ENCODE results near the gene EDAR. TPM values are rescaled to one million over a fixed set of nuclear protein-coding genes. Genes with fewer than 3 reads are reported as not detected.

Gene EDAR
- total and polyA plus RNA-seq, 4 experiments from 2014 or later, result 3.0 to 6.3 (median 4.6) TPM

- Histone ChIP-seq H3K27me3 (ENCODE audit: insufficient read depth, low read length) (no peaks in the 10 kb centered on the region), H3K4me1 (ENCODE audit: insufficient read depth, low read length) (peaks cover 7% of the 10 kb centered on the region), H3K27ac (ENCODE audit: low read depth, low read length) (no peak overlapping the region), H3K4me3 (ENCODE audit: low read length in 2 of 2) (no peak overlapping the region), H3K36me3 (ENCODE audit: insufficient read depth, low read length) (no peaks in the 10 kb centered on the region), H3K9me3 (ENCODE audit: control insufficient read depth in 1 of 2, low read length in 2 of 2) (no peaks in the 10 kb centered on the region)
- Mint-ChIP-seq H3K36me3 (no peaks in the 10 kb centered on the region), H3K27me3 (no peaks in the 10 kb centered on the region), H3K4me3 (no peak overlapping the region), H3K4me1 (peaks cover 5 to 14% (median 8%) of the 10 kb centered on the region in 4 donors), H3K27ac (peak overlapping the region in 2 of 7 donors; percentile 6 to 62), H3K9me3 (no peaks in the 10 kb centered on the region)
- DNase-seq, result no peak
- ChIA-PET POLR2A (ENCODE audit: partially characterized antibody) (no interaction called here), CTCF (ENCODE audit: partially characterized antibody) (interaction anchor here (0.9 to 7.7 kb wide), 6 partner anchors 8 to 579 kb away, joined by 3 to 104 read pairs (median 4); partner anchors contain the start of gene EDAR)
- intact Hi-C loops (cut with micrococcal nuclease), result no loop called here
Measured at GRCh38 chr2:108931372-108931771, 57.6 kb downstream of the EDAR start.

DNA sequence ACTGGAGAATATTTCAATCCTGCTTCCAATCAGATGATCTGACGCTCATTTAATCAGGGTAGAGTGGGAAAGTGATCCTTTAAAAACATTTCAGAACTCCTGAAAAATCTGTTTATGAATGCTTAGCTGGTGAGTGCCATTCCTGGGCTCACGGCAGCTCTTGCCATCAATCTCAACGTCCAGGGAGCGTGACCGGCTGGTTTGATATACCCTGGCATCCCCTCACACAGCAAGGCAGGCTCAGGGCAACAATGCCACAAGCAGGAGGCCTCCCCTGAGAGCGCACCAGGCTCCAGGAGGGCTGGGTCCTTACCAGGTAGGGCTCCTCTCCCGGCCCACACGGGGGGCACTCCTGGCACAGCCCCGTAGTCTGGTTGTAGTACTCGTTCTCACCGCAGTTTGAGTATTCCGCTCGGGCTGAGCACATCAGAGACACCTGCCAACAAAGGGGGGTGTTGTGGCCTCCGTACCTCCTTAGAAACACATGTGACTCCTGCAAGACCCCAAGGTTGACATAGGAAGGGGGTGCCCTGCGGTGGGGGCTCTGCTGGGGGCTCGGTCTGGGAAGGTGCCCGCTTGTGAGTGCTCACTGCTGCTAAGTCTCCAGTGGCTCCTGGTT is 59.1 kb downstream of the EDAR start:
- Histone ChIP-seq H3K4me3 (ENCODE audit: low read length in 2 of 2) (no peak overlapping the region), H3K27me3 (ENCODE audit: insufficient read depth, low read length) (no peaks in the 10 kb centered on the region), H3K36me3 (ENCODE audit: insufficient read depth, low read length) (no peaks in the 10 kb centered on the region), H3K9me3 (ENCODE audit: control insufficient read depth in 1 of 2, low read length in 2 of 2) (no peaks in the 10 kb centered on the region), H3K27ac (ENCODE audit: low read depth, low read length) (no peak overlapping the region), H3K4me1 (ENCODE audit: insufficient read depth, low read length) (peaks cover 7% of the 10 kb centered on the region)
- Mint-ChIP-seq H3K9me3 (no peaks in the 10 kb centered on the region), H3K4me1 (peaks cover 4 to 14% (median 7%) of the 10 kb centered on the region in 4 donors), H3K36me3 (no peaks in the 10 kb centered on the region), H3K27ac (peak overlapping the region in 1 of 7 donors; percentile 55), H3K4me3 (no peak overlapping the region), H3K27me3 (no peaks in the 10 kb centered on the region)
- ChIA-PET CTCF (ENCODE audit: partially characterized antibody) (interaction anchor here (0.8 to 7.7 kb wide), 13 partner anchors 11 to 581 kb away, joined by 3 to 104 read pairs (median 5); partner anchors contain the start of gene EDAR), POLR2A (ENCODE audit: partially characterized antibody) (interaction anchor here (0.7 kb wide), 1 partner anchor 57 kb away, joined by 3 read pairs; no protein-coding TSS in a partner anchor)
- DNase-seq, result no peak
- intact Hi-C loops (cut with micrococcal nuclease), result loop anchor here (2.0 to 10.0 kb wide), 4 partner anchors 35 to 417 kb away; partner anchors contain the start of gene SH3RF3

DNA sequence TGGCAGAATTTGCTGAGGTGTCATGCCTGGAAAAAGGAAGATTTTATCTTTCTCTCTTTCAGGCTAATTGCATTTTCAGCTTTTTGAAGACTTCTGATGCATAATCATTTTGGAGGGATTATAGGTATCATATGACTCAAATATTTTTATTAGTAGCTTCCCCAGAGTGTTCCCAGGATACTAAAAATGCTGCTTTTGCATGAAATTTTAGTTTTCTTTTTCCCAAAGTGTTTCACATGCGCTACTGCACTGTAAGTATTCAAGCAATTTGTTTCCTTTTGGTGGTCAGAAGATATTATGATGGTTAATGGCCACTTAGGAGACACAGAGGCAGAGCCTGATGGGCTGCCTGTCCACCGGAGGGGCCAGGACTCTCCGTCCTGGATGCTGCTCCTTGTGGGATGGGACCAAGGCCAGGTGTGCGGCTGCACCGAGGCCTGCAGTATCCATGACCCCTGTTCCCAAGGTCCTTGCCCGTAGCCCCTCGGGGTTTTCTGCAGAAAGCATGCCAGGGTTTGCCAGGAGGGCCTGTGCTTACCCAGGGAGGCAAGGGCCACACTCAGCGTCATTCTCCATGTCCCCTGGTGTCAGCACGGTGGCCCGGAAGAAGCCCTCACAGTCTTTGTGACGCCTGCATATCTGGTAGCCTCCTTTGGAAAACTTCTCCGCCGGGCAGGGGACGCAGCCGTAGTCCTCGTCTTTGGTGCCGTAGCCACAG is 60.2 kb downstream of the EDAR start:
- Mint-ChIP-seq H3K9me3 (peaks cover 0 to 3% (median 0%) of the 10 kb centered on the region in 8 donors), H3K4me1 (peaks cover 4 to 14% (median 7%) of the 10 kb centered on the region in 4 donors), H3K27me3 (no peaks in the 10 kb centered on the region), H3K36me3 (no peaks in the 10 kb centered on the region), H3K27ac (no peak overlapping the region), H3K4me3 (no peak overlapping the region)
- Histone ChIP-seq H3K36me3 (ENCODE audit: insufficient read depth, low read length) (no peaks in the 10 kb centered on the region), H3K27ac (ENCODE audit: low read depth, low read length) (no peak overlapping the region), H3K4me3 (ENCODE audit: low read length in 2 of 2) (no peak overlapping the region), H3K4me1 (ENCODE audit: insufficient read depth, low read length) (peaks cover 7% of the 10 kb centered on the region), H3K27me3 (ENCODE audit: insufficient read depth, low read length) (no peaks in the 10 kb centered on the region), H3K9me3 (ENCODE audit: control insufficient read depth in 1 of 2, low read length in 2 of 2) (no peaks in the 10 kb centered on the region)
- POLR2A ChIA-PET (ENCODE audit: partially characterized antibody), result interaction anchor here (0.9 to 1.3 kb wide), 3 partner anchors 58 to 103 kb away, joined by 3 to 4 read pairs (median 3); partner anchors contain the start of gene EDAR
- intact Hi-C loops (cut with micrococcal nuclease), result loop anchor here (1.0 to 10.0 kb wide), 7 partner anchors 36 to 581 kb away; partner anchors contain the start of genes EDAR and SH3RF3
- CTCF ChIA-PET (ENCODE audit: partially characterized antibody), result interaction anchor here (0.6 to 7.7 kb wide), 29 partner anchors 12 to 582 kb away, joined by 3 to 104 read pairs (median 4); partner anchors contain the start of genes EDAR and SH3RF3
- no peak for DNase-seq

DNA sequence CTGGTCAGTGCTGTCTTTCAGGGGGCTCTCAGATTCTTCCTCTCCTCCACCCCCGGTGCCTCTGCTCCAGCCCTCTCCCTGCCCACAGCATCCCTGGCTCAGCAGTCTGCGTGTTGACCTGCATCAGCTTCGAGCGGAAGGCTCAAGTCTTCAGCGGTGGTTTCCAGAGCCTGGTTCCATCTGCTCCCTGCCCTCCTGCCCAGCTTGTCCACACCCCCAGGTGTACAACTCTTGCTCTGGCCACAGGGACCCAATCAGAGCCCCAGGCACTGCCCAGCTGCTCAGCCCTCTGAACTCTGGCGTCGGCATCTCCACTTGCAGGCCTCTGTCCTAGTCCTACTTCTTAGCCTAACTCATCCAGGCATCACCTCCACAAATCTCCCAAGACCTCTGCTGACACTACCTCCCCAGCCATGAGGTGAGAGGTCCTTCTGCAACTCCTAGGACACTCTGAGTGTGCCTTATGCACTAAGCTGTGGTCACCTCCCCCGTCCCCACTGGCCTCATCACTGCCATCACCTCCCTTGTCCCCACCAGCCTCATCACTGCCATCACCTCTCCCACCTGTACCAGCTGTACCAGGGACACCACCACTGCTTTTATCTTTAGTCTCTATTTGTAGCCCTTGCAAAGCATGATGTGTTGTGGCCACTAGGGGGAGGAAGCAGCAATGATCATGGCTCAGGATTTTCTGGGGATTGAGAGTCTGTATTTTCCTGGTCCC is 60.9 kb downstream of the EDAR start:
- Histone ChIP-seq H3K4me1 (ENCODE audit: insufficient read depth, low read length) (peaks cover 7% of the 10 kb centered on the region), H3K9me3 (ENCODE audit: control insufficient read depth in 1 of 2, low read length in 2 of 2) (no peaks in the 10 kb centered on the region), H3K4me3 (ENCODE audit: low read length in 2 of 2) (no peak overlapping the region), H3K27me3 (ENCODE audit: insufficient read depth, low read length) (no peaks in the 10 kb centered on the region), H3K27ac (ENCODE audit: low read depth, low read length) (no peak overlapping the region), H3K36me3 (ENCODE audit: insufficient read depth, low read length) (no peaks in the 10 kb centered on the region)
- Mint-ChIP-seq H3K9me3 (peaks cover 0 to 3% (median 0%) of the 10 kb centered on the region in 8 donors), H3K36me3 (no peaks in the 10 kb centered on the region), H3K4me3 (no peak overlapping the region), H3K4me1 (peaks cover 4 to 14% (median 7%) of the 10 kb centered on the region in 4 donors), H3K27me3 (no peaks in the 10 kb centered on the region), H3K27ac (peak overlapping the region in 1 of 7 donors; percentile 2)
- CTCF ChIA-PET (ENCODE audit: partially characterized antibody), result interaction anchor here (0.7 to 7.7 kb wide), 27 partner anchors 8 to 582 kb away, joined by 3 to 104 read pairs (median 4); partner anchors contain the start of genes EDAR and SH3RF3
- peak in 4 of 5 donors; percentile 41 to 52 (median 46) for DNase-seq
- POLR2A ChIA-PET (ENCODE audit: partially characterized antibody), result interaction anchor here (0.9 to 1.3 kb wide), 2 partner anchors 59 to 60 kb away, joined by 3 to 4 read pairs; partner anchors contain the start of gene EDAR
- intact Hi-C loops (cut with micrococcal nuclease), result loop anchor here (1.0 to 10.0 kb wide), 7 partner anchors 37 to 582 kb away; partner anchors contain the start of genes EDAR and SH3RF3

- Mint-ChIP-seq H3K27ac (no peak overlapping the region), H3K36me3 (no peaks in the 10 kb centered on the region), H3K27me3 (no peaks in the 10 kb centered on the region), H3K4me1 (peaks cover 4 to 14% (median 7%) of the 10 kb centered on the region in 4 donors), H3K4me3 (no peak overlapping the region), H3K9me3 (peaks cover 0 to 3% (median 0%) of the 10 kb centered on the region in 8 donors)
- POLR2A ChIA-PET (ENCODE audit: partially characterized antibody), result no interaction called here
- H3K4me3 ChIP-seq (ENCODE audit: low read length in 2 of 2), result no peak overlapping the region
- H3K4me1 ChIP-seq (ENCODE audit: insufficient read depth, low read length), result peaks cover 7% of the 10 kb centered on the region
- H3K27me3 ChIP-seq (ENCODE audit: insufficient read depth, low read length), result no peaks in the 10 kb centered on the region
- H3K27ac ChIP-seq (ENCODE audit: low read depth, low read length), result no peak overlapping the region
- intact Hi-C loops (cut with micrococcal nuclease), result loop anchor here (5.0 to 10.0 kb wide), 2 partner anchors 277 to 420 kb away; no protein-coding TSS in a partner anchor
- no peaks in the 10 kb centered on the region for H3K9me3 ChIP-seq (ENCODE audit: control insufficient read depth in 1 of 2, low read length in 2 of 2)
- no peaks in the 10 kb centered on the region for H3K36me3 ChIP-seq (ENCODE audit: insufficient read depth, low read length)
- DNase-seq, result no peak
- CTCF ChIA-PET (ENCODE audit: partially characterized antibody), result interaction anchor here (1.1 to 7.7 kb wide), 8 partner anchors 9 to 583 kb away, joined by 3 to 104 read pairs (median 6); partner anchors contain the start of gene EDAR
Measured at GRCh38 chr2:108927405-108927804, 61.6 kb downstream of the EDAR start.

DNA sequence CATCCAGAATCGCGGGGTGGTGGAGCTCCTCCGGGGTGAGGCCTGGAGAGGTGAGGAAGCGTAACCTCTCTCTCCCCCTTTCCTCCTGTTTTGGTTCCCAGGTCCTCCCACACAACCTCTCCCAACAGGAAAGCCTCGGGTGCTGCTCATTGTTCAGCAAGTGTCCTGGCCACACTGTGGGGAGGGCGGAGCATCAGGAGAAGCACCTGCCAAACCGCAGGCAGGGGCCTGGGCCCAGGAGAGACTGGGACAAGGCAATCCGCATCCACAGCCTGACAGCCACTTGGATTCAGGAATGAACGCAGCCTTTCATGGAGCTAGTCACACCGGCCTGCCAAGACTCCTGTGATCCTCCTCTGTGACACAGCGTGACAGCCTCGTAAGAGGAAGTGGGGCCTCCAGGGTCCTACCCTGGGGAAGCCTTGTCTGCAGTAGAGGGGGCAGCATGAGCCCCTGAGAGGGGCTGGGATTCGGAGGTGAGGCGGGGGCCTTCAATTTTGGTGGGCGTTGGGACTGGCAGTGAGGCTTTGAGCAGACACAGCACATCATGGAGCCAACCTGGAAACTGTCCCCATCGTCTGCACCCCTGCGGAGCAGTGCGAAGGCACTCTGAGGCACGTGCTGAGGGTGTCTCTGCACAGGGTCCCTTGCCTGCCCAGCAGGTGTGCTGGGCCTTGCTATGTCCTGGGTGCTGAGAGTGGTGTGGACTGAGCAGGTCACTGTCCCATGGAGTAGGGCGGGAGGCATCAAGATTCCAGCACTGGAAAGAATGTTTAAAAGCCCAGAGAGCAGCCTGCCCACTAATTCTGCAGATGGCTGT is 62.2 kb downstream of the EDAR start:
- CTCF ChIA-PET (ENCODE audit: partially characterized antibody), result interaction anchor here (1.2 to 7.7 kb wide), 5 partner anchors 9 to 584 kb away, joined by 3 to 104 read pairs (median 7); partner anchors contain the start of gene EDAR
- POLR2A ChIA-PET (ENCODE audit: partially characterized antibody), result no interaction called here
- H3K27me3 Mint-ChIP-seq, result no peaks in the 10 kb centered on the region

More for the DNA sequence above, 62.2 kb downstream of the EDAR start:
- no peaks in the 10 kb centered on the region for H3K36me3 Mint-ChIP-seq
- peaks cover 4 to 14% (median 7%) of the 10 kb centered on the region in 4 donors for H3K4me1 Mint-ChIP-seq
- Histone ChIP-seq H3K4me3 (ENCODE audit: low read length in 2 of 2) (no peak overlapping the region), H3K4me1 (ENCODE audit: insufficient read depth, low read length) (peaks cover 7% of the 10 kb centered on the region), H3K9me3 (ENCODE audit: control insufficient read depth in 1 of 2, low read length in 2 of 2) (no peaks in the 10 kb centered on the region), H3K27ac (ENCODE audit: low read depth, low read length) (no peak overlapping the region), H3K27me3 (ENCODE audit: insufficient read depth, low read length) (no peaks in the 10 kb centered on the region), H3K36me3 (ENCODE audit: insufficient read depth, low read length) (no peaks in the 10 kb centered on the region)
- H3K4me3 Mint-ChIP-seq, result no peak overlapping the region
- H3K9me3 Mint-ChIP-seq, result peaks cover 0 to 3% (median 0%) of the 10 kb centered on the region in 8 donors
- no peak for DNase-seq
- intact Hi-C loops (cut with micrococcal nuclease), result loop anchor here (5.0 to 10.0 kb wide), 2 partner anchors 278 to 421 kb away; no protein-coding TSS in a partner anchor
- H3K27ac Mint-ChIP-seq, result no peak overlapping the region
